ENCODE results near the gene METTL13. TPM values are rescaled to one million over a fixed set of nuclear protein-coding genes. Genes with fewer than 3 reads are reported as not detected.
A peak's percentile ranks its signal among the peaks of the same experiment; 100 is the strongest.

The METTL13 gene
- total RNA-seq, 3 donors from 2014 or later = 25.4 to 28.0 (median 25.9) TPM

DNA sequence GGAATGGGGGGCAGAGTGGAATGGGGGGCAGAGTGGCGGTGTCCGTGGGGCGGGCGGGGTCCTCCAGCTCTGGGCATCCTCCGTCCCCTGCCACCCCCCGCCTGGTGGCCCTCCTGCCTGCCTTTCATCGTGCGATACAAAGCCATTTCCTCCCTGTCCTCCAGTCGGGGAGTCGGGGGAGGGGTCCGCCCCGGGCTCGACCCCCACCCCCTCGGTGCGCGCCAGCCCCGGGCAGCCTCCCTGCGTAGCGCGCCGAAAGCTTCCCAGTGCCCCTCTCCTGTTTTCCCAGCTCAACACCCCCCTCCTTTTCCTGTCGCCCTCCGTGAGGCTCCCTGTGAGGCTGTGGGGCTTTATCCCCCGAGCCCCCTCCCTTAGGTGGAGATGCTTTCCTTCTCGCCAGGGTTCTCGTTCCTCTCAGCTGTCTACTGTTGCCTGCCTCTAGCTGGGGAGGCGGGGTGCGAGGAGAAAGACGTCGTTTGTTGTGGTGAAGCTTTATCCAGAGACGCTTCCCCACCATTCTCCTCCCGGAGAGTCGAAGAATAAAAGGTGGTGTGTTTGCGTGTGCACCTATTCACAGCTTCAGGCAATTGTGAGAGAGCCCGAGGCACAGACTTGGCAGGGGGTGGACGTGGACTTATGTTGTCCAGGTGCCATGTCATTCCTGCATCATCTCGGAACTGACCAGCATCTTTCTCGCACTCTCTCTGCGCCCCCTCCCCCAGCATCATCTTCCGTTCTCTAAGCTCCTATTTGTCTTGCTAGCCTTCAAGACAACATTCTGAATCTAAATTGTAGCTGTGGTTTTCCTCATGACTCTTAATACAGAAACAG is 60.7 kb downstream of the METTL13 start:
- TF ChIP-seq, protein P1, sequence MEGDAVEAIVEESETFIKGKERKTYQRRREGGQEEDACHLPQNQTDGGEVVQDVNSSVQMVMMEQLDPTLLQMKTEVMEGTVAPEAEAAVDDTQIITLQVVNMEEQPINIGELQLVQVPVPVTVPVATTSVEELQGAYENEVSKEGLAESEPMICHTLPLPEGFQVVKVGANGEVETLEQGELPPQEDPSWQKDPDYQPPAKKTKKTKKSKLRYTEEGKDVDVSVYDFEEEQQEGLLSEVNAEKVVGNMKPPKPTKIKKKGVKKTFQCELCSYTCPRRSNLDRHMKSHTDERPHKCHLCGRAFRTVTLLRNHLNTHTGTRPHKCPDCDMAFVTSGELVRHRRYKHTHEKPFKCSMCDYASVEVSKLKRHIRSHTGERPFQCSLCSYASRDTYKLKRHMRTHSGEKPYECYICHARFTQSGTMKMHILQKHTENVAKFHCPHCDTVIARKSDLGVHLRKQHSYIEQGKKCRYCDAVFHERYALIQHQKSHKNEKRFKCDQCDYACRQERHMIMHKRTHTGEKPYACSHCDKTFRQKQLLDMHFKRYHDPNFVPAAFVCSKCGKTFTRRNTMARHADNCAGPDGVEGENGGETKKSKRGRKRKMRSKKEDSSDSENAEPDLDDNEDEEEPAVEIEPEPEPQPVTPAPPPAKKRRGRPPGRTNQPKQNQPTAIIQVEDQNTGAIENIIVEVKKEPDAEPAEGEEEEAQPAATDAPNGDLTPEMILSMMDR (IDR thresholded peaks at IDR 0.05) = no peak
- Histone ChIP-seq H3K9me3 (no peaks in the 10 kb centered on the region), H3K4me3 (no peak overlapping the region), H3K4me1 (ENCODE audit: low read depth) (peaks cover 9% of the 10 kb centered on the region), H3K36me3 (ENCODE audit: low read depth) (no peaks in the 10 kb centered on the region)
- peak in 1 of 3 donors; percentile 4 for DNase-seq
- intact Hi-C loops (cut with DNase I, micrococcal nuclease) = no loop called here
- ATAC-seq = peak; percentile 3

DNA sequence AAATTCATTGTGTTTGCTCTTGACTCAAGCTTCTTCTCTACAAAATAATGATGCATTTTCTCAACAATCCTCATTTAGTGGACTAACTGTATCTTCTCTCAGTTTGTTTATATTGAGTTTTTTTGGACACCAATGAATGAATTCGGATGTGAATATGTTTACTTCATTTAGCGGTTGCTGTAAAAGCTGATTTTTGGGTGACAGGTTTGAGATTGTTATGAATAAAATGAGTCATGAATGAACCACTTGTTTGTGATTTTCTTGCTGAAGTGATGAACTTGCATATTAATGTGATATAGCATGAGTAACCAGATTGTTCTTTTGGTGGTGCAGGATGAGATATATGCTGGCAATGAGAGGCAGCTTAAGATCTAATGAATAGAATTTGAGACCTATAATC is 62.9 kb downstream of the METTL13 start:
- ATAC-seq (no peak), DNase-seq (no peak)
- no peaks in the 10 kb centered on the region for H3K36me3 ChIP-seq (ENCODE audit: low read depth)
- H3K4me3 ChIP-seq = no peak overlapping the region
- peaks cover 9% of the 10 kb centered on the region for H3K4me1 ChIP-seq (ENCODE audit: low read depth)
- intact Hi-C loops (cut with DNase I, micrococcal nuclease) = no loop called here
- TF ChIP-seq, protein P1 (IDR thresholded peaks at IDR 0.05) = no peak
- H3K9me3 ChIP-seq = no peaks in the 10 kb centered on the region

DNA sequence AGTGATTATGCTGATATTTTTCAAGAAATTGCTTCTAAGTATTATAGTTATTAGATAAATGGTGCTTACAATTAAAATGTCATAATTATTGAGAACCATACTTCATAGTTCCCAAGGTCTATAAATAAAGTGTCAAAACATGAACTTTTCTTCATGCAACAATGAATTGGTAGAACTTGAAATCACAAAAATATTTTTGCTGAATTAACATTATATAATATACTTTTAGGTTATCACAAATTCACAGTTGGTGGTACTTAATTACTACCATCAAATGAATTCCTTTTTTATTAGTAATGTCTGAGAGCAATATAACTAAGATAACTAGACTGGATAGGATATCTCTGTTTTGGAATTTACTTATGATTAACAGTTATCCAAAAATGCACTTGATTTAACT is 64.5 kb downstream of the METTL13 start:
- no peak overlapping the region for H3K4me3 ChIP-seq
- intact Hi-C loops (cut with DNase I, micrococcal nuclease) = no loop called here
- ATAC-seq = no peak
- H3K9me3 ChIP-seq = no peaks in the 10 kb centered on the region
- peaks cover 9% of the 10 kb centered on the region for H3K4me1 ChIP-seq (ENCODE audit: low read depth)
- no peaks in the 10 kb centered on the region for H3K36me3 ChIP-seq (ENCODE audit: low read depth)
- TF ChIP-seq, protein P1 (IDR thresholded peaks at IDR 0.05) = no peak
- DNase-seq = no peak

Other genes starting within 250 kb of the METTL13 start
- gene MYOCOS, start 159.4 kb upstream of the METTL13 start, total RNA-seq = not detected
- gene MYOC, start 129.0 kb upstream of the METTL13 start, total RNA-seq = 1 to 10 TPM in 1 of 3 donors, under 1 TPM in 2; 0.75 to 3.8 (median 0.75) TPM
- gene VAMP4, start 39.6 kb upstream of the METTL13 start, total RNA-seq = 10 to 100 TPM in 2 of 3 donors, 1 to 10 TPM in 1; 9.3 to 15.0 (median 11.1) TPM
- 1 to 10 TPM; 1.4 to 6.4 (median 2.1) TPM for gene DNM3, start 59.8 kb downstream of the METTL13 start, total RNA-seq

Data from mucosa of descending colon (tissue), 3 donors.